HG02840 (cell line): ENCODE data around the gene LRMDA.

Experiments
- ATAC-seq: cut with Tn5 transposase; IDR thresholded peaks from one replicate; pipeline ENCODE4 v1.9.1; 2021; ENCODE audit warnings: mild to moderate bottlenecking, moderate library complexity, moderate number of reproducible peaks; ENCODE audit not compliant: unreplicated experiment, low FRiP score

LRMDA gene

DNA sequence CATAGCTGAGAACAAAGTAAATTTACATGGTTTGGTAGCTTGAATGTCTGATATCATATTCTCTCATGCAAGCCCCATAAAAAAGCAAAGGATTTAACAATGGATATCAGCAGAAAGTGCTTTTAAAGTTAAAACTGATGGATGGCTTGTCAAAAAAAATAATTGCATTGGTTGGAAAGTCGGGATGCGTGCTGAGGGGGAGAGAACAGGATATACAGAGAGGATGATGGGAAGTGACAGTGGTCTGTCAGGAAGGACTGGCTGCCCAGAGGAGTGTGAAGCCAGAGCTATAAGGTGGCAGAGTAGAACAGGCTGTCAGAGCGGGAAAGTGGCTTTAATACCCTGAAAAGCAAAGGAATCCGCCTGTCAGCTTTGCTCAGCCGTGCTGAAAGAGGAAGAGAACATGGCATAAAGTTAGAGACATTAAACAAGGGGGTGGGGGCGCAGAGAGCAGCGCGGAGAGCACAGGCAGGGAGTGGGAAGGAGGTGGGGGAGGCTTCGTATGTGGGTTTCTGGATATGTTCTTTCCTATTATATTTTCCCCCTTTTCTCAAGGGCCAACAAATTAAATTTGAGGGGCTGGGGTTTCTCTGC lies 493.0 kb downstream of the LRMDA start:
- no peak for ATAC-seq

DNA sequence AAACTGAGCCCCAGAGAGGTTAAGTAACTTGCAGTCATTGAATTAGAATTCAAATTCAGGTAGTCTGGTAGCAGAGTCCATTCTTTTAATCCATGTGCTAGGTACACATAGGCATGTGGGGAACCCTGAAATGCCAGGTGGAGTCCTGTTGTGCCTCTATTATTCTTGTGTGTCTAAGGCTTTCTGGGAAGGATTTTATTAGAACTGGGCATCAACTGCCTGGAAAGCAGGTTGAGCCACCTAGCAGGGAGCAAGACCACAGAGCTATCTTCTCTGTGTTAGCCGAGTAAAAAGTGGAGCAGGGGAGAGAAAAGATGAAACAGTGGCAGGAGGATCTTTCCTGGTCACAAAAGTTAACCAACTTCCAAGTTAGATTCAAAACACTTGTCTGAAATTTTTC lies 494.6 kb downstream of the LRMDA start:
- no peak for ATAC-seq

DNA sequence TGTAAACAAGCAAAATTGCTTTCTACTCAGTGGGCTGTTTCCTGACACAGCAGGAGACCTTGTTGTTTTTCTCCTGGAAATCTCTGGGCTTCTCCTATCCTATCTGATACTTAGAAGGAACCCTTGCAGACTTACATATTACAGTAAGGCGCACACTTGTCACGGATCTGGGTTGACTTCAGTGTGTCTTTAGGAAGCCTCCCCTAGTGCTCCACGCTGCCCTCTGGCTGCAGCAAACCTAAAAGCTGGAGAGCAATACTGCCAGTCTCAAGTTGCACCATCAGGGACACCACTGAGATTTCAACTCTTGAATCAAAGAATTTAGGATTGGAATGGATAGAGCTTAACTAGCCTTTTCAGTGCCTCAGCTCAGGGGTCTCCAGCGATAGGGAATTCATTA lies 495.3 kb downstream of the LRMDA start:
- ATAC-seq = no peak

DNA sequence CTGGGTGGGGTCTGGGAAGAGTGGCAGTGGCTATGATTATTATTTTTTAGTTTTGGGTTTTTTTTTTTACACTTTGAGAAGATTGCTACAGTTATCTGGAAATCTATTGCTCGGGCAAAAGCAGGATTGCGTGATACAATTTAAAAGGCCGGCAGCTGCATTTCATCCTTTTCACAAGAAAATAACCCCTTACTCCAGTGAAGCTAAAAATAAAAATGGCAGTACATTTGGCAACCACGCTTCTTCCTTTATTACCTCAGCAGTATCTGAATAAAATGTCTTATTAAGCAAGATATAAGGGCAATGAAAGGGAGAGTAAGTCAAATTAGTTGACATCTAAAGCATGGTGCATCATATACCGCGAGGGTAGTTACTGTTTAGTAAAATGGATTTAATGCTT lies 496.8 kb downstream of the LRMDA start:
- no peak for ATAC-seq

DNA sequence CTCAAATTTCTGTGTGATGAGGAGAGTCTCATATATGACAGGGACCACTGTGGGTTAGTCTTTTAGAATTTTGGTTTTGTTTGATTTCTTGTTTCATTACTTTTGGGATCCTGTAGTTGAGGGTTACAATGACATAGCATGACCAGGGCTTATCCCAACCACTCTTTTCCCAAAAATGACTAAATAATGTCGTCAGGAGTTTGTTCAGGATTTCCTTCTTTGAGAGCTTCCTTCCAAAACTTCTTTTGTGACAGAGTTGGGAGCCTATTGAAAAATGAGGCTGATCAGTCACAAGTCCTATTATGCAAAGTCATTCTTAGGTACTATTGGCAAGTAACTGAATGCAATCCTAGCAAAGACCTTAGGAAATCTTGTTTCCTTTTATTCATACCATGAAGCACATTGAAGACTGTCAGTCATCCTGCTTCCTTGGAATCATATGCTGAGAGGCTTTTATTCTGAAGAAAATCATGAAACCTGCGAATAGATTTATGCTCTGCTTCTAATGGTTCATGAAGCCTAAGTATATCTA lies 498.3 kb downstream of the LRMDA start:
- no peak for ATAC-seq

DNA sequence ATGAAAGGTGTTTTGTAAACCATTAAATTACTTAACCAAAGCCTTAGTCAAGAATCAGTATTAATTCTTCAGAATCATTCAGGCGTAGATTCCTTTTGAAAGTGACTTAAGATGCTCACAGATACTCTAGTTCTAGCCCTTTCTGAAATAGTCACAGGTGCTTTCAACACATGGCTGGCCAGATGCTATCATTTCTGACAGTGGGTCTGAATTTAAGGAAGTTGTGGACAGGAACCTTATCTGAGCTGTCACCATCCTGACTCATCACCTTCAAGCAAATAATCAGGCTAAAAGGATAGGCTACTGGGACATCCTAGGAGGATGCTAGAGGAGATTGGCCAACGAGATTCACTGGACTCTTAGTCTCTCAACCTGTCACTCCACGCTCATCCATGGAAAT lies 501.5 kb downstream of the LRMDA start:
- no peak for ATAC-seq

DNA sequence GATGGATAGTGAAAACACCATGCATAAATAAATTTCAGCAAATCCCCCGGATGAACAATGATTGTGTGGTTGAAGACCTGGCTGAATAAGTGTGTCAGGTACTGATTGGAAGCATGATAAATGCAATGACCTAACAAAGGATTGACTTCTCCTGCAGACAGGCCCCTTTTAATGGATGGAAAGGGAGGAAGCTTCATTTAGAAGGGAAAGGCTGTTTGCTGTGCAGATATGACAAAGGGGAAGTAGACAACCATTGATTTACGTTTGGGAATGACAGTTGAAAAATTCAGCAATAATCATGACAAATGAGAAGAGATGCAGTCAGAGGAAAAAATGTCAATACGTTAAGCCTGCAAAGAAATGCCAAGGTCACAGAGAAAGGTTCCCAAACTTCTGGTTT lies 503.8 kb downstream of the LRMDA start:
- ATAC-seq = no peak

DNA sequence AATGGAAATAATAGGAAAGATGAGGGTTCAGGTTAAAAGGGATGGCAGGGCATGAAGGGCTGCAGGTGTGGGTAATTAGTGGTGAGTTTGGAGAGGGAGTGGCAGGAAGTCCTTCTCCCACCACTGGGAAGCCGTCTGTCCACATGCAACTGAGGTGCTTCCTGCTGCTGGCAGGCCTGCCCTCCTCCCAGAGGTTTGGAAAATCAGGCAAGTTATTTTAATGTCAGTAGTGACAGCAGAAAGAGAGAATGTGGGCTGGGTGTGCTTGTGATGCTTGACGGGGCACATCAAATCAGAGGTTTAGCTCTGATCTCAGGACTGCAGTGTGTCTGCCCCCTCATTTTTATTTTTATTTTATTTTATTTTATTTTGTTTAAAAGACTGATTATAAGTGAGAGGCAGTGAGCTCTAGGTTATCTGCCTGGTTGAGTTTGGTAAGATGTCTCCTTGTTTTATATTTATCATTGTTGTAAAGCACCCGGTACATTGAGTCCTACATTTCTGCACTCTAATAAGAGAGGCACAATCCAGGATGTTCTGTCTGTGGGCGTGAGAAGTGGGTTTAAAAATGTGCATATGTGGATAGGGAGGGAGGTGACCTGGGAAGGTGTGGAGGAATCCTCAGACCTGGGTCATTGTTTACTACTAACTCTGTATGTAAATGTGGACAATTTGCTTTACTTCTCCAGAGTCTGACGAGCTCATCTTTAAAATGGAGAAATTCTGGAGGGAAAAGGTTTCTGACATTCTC lies 504.4 kb downstream of the LRMDA start:
- no peak for ATAC-seq

DNA sequence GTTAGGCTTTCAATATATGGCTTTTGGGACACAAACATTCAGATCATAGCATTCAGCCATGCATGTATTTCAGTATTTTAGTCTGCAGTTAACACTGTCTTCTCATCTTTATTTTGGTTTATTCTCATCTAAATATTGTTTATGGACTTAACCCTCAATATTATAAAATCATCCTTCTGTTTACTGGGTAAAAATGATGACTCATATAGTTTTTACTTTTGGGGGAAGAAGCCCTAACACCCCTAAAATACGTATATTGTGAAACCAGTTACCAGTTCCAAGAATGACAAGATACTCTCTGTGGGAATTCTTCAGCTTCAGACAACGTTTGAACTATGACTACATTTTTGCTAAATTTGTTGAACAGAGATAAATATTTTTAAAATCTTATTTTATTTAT lies 505.4 kb downstream of the LRMDA start:
- ATAC-seq = no peak

DNA sequence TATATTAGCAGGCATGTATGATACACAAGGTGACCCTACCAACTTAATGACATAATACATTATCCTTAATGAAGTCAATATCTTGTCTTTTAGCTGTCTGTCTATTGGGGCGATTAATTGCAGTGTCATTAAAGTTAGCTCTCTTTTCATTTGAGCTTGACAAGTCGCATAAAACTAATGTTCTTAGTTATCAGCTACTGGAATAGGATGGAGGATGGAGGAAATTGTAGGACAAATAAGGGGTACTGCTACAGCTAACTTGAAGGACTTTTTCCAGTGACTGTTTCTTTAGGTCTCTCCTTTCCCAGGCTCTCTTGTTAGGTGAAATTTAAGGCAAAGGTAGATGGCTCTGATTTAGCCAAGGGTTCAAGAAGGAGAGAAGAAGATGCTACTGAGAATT lies 506.4 kb downstream of the LRMDA start:
- ATAC-seq = no peak

DNA sequence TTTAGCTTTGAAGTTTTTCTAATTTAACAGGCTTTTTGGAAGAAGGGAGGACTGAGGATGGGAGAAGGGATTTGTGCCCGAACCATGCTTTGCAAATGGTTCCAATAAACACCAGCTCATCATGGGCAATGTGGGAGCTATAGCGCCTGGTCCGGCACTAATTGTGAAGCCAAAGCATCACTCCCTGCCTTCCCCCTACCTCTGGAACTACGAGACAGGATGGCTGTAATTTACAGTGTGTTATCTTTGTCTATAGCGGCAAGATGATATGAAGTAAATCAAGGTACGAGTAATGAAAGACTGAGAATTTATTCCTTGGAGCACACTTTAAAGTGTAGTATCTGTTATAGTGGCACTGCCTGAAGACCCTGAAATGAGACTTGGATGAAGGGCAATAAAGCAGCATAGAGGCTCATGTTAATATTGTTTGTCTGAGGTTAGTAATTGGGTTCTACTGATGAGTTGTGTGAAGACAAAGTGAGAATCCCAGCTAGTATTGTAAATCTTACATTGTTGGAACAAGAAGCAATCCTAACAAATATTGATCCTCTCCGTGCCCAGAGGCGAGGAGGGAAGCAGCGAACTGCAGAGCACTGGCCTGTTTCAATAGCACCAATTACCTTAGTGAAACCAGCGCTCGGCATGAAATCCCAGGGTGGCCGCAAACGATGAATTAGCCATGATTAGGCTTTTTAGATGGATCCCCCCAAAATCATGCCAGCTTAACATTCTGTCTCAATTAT lies 507.1 kb downstream of the LRMDA start:
- ATAC-seq = no peak

DNA sequence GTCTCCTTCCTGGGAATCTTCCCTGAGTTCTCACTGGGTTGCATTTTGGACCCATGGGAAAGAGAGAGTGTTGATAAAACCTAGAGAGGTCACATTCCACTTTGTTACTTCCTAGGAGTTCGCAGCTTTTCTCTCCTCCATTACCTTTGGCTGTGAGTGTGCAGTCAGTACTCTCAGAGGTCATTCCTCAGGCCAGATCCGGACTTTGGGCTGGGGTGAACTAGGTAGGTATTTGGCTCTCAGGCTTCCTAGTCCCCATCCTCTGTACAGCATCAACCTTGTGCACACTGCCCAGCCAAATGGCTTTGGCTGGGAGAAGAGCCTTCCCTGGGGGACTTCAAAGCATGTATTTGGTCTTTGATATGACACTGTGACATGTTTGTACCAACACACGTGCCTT lies 508.1 kb downstream of the LRMDA start:
- ATAC-seq = no peak

DNA sequence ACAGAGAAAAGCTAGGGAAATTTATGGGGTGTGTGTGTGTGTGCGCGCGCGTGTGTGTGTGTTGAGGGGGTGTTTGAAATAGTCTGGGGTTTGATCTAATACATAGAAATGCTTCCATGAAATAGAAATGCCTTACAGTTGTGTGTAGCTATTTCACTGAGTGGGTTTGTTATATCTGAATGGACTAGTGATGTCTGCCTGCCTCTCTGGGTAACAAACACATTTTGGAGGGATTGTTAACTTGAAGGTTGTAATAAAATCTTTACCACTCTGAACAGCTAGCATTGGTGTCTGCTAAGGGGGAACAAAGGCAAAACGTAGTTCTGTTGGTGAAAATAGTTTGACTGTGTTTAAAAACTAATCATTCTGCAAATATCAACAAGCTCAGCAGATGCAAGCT lies 509.3 kb downstream of the LRMDA start:
- ATAC-seq = no peak

DNA sequence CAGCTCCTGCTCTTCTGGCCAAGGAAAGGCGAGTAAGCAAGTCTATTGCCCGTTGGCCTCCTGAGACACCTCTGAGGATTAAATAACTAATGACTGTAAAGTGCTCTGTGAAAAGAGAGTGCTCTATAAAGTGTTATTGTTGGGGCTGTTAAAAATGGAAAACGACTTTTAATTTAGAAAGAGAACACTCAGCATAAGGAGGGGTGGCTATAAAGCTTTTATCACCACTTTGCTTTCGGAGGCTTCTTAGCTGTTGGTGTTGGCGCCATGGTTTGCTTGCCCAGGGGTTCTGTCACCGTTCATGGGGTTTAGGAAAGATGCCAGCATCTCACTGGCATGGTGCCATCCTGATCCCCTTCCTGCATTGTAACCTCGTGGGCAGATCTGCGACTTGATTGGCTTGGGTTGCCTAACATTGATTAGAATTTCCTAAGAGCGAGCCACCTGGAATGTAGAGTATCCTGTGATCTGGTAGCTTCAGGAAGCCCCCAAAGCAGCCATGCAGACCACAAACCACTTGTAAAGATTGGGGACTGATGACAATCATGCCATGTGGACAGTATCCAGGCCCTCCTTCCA lies 509.9 kb downstream of the LRMDA start:
- ATAC-seq = no peak

DNA sequence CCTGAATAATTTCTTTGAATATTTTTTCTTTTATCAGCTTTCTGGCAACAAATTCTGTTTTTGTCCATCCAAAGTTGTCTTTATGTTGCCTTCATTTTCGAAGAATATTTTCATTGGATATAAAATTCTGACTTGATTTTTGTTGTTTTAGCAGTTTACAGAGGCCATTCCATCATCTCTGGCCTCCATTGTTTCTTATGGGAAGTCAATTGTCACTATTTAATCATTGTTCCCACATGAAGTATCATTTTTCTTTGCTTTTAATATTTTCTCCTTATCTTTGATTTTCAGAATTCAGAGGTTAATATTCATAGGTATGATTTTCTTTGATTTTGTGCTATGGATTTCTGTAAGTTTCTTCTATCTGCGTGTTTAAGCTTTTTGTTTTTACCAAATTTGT lies 512.6 kb downstream of the LRMDA start:
- ATAC-seq = no peak

DNA sequence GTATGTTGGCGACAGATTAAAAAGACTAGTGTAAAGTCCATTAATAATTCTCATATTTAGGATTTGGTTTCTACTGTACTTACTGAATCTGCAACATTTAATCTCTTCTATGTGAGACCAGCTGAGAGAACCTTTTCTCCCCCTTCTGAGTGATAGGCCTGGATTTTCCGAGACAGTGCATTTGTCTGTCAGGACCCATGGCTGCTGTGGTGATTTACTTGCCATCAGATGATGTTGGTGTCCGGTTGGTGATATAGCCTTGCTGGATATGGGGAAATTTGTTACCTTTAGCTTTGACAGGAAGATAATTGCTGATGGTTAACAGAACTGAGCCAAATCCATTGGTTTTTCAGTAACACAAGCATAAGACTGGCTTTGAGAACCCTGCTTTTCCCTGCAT lies 517.2 kb downstream of the LRMDA start:
- ATAC-seq = no peak

DNA sequence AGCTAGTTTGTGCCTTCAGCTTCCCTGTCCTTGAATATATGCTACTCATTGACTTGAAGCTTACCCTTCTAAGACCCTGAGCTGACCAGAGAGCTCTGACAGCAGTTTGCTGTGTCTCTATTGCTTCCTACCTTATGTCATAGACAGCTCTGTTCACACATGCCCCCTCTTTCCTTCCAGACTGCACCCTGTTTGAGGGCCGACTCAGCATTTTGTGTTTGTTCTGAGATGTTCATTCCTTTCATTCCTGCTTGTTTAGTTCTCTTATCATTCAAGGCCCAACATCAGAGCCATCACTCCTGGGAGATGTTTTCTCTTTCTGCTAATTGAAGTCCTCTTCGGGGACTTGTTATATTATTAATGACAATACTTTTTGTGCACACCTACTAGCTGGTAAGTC lies 518.9 kb downstream of the LRMDA start:
- no peak for ATAC-seq

DNA sequence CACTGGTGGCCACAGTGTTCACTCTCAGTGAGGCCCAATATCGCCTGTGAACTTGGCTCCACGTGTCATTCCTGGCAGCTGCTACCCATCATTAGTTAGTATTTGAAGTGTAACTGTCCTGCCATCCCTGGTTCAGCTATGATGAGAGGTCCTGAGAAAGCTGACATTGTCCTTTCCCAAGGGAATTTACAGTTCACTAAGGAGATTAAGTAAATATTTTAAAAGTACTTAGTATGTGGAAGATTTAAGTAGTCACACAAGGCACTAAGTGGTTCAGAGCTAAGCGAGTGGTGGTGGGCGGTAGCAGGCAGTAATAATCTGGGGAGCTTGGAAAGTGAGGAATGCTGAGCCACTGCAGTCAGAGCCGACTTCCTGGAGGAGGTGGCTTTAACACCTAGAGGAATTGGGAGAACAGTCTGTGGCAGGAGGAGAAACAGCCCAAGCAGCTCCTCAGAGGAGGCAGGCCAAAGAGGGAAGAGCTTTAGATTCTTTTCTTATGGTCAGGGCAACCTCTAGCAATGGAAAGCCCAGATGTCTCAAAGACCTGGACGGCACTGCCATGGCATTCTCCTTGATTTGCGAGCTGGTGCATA lies 519.7 kb downstream of the LRMDA start:
- ATAC-seq = no peak

DNA sequence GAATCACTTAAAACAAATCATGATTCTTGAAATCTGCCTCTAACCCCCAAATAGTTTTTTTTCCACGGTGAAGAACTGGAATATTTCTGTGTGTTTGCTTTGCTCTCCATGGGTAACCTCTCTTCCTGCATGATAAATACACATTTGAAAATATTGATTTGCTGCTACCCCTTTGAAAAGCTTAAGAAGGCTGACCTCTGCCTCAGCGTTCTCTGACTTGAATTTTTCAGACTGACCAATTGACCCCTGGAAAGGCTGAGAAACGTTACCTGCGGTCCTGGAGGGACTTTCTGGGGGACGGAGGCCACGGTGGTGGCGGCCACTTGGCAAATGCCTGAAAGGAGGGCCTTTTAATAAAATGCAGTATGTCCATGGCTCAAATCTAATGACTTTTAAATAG lies 520.2 kb downstream of the LRMDA start:
- no peak for ATAC-seq

DNA sequence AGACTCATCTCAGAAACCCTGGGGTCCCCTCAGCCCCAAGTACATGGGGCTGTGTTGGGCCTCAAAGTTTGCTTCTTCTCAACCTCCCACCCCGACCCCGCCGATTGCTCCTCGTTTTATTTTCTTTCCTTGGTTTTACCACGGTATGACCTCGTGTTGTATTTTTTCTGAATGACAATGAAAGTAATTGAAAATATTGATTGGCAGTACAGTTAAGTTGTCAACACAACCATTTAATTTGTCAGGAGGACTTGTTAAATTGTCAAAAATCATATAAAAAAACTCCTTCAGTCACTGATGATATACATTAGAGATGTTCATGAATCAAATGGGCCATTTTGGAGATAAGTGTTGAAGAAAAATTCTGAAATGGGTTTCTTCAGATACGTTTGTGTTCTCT lies 520.7 kb downstream of the LRMDA start:
- no peak for ATAC-seq

DNA sequence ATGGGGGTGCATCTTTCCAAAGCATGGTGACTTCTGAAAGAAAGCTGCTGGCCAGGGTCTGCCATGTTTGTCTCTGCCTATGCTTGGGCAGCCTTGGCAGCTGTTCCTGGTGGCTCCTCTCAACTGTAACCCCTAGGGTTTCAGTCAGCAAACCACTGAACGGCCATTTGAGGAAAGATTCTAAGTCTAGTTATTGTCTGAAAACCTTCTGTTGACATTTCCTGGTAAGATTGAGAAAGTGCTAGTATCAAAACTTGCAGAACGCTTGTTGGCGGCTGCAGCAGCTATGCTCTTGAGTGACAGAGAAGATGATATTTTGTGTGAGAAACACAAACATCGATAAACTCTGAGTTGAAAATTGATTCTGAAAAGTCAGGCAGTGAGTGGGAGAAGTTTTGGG lies 523.1 kb downstream of the LRMDA start:
- ATAC-seq = no peak
